GM12873 (cell line): ENCODE results near the gene GRIA1.

Experiments
- CTCF ChIP-seq: IDR thresholded peaks from 2 replicates; pipeline ENCODE4 v1.5.1; 2012; ENCODE audit warnings: low read depth, mild to moderate bottlenecking, moderate library complexity, low read length, control low read depth; ENCODE audit not compliant: insufficient read depth; ENCODE audit errors: missing control alignments

Gene GRIA1

DNA sequence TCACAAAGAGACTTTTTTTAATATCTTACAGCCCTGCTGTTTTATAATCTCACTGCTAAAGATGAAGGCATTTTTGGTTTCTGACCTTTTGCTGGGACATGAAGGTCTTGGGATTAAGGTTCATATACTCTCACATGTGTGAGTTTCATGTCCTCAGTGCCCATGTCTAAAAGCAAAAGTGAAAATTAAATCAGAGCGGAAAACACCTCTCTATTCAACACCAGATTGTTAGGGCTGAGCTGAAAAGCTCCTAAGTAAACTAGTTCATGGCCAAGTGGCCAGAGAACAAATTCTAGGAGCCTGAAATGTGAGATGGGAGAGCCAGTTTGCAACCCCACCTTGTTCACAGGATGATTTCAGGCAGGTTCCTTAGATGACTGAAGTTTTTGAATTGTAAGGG is 110.9 kb downstream of the GRIA1 start:
- no peak for TF ChIP-seq CTCF

- TF ChIP-seq CTCF: no peak
Observed at GRCh38 chr5:153605386-153605785, 114.9 kb downstream of the GRIA1 start.

- TF ChIP-seq CTCF: no peak
Observed at GRCh38 chr5:153610009-153610408, 119.5 kb downstream of the GRIA1 start.

DNA sequence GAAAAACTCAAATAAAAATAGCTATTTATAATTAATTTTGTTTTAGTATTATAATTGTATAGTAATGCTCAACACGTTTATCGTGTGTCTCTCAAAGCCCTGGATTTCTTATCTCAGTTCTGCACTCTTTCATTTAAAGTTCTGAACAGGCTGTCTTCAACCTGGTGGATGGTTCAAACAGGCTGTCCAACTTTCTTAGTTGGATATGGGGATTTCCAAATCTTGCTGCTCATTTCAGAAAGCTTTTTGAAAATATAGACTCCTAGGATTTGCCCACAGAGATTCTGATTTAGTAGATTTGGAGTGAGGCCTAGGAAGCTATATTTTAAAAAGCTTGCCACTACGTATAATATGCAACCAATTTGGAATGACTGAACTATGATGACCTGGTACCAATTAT is 120.3 kb downstream of the GRIA1 start:
- TF ChIP-seq CTCF: no peak

DNA sequence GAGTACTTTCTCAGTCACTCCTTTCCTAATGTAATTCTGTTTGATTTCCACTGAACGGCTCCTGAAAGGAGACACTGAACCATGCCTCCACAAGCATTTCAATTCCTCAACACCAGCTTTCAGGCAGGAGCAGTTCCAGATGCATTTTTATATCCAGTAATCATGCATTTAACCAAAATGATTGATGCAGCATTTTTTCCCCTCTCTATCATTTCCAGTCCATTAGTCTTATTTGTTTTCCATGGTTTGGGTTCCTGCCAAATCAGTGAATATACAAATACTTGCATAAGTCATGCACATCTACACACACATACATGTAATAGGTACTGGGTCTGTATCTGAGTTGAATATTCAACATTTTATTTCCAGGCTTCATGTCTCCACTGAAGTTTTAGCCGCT is 122.7 kb downstream of the GRIA1 start:
- no peak for TF ChIP-seq CTCF

DNA sequence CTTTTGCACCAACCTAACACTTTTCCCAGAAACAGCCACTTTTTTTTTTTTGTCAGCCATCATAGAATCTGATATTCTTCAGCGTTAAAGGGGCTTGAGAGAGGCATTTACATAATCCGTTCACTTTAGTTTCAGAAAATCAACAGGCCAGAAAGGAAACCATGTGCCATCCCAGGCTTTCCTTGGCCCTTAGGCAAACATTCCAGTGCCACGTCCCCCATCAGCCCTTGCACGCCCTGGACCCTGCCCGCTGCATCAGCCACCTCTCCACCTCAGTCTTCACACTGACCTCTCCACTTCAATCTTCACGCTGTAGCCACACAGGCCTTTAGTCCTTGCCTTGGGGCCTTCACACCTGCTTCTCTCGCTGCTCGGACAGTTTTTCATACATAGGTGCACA is 123.2 kb downstream of the GRIA1 start:
- no peak for TF ChIP-seq CTCF

GRCh38 chr5:153617190-153617589 is 126.7 kb downstream of the GRIA1 start:
- no peak for TF ChIP-seq CTCF

DNA sequence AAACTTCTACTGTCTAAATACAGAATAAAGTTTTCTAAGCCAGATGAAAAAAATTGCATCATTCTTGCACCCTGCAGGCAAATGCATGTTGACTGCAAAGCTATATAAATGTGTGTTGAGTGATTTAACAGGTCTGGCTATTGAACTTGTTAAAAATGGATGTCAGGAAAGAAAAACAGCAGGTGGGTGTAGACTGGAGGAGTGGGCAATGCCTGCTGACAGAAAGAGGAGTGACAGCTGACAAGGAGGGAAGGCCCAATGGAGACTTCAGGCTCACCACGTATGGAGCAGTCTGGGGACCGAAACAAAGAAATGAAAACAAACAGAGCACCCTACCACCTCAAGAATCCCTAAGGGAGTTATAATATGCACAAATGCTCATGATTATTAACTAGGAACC is 127.8 kb downstream of the GRIA1 start:
- no peak for TF ChIP-seq CTCF
